ENCODE results near the gene KEL. TPM values are rescaled to one million over a fixed set of nuclear protein-coding genes. Genes with fewer than 3 reads are reported as not detected.

KEL gene
- total RNA-seq, 2 experiments from 2014 or later: 1.0 to 1.1 TPM

GRCh38 chr7:142918901-142919300, 43.3 kb downstream of the KEL start:
- ChIA-PET POLR2A (no interaction called here), CTCF (no interaction called here)
- H3K9me3 Mint-ChIP-seq (ENCODE audit: insufficient read depth): no peaks in the 10 kb centered on the region
- H3K27me3 Mint-ChIP-seq (ENCODE audit: low read depth): peaks cover 14% of the 10 kb centered on the region
- H3K27ac Mint-ChIP-seq: no peak overlapping the region
- no peaks in the 10 kb centered on the region for H3K4me1 Mint-ChIP-seq (ENCODE audit: low read depth)
- H3K36me3 Mint-ChIP-seq (ENCODE audit: low read depth): no peaks in the 10 kb centered on the region
- ATAC-seq (no peak), DNase-seq (no peak)
- H3K4me3 Mint-ChIP-seq: no peak overlapping the region

- Mint-ChIP-seq H3K27me3 (ENCODE audit: low read depth) (peaks cover 13% of the 10 kb centered on the region), H3K36me3 (ENCODE audit: low read depth) (no peaks in the 10 kb centered on the region), H3K27ac (no peak overlapping the region), H3K4me3 (no peak overlapping the region), H3K9me3 (ENCODE audit: insufficient read depth) (no peaks in the 10 kb centered on the region), H3K4me1 (ENCODE audit: low read depth) (no peaks in the 10 kb centered on the region)
- DNase-seq: no peak
- CTCF ChIA-PET: no interaction called here
- POLR2A ChIA-PET: no interaction called here
- no peak for ATAC-seq
Observed at GRCh38 chr7:142917447-142917846, 44.7 kb downstream of the KEL start.

GRCh38 chr7:142916508-142916907, 45.7 kb downstream of the KEL start:
- POLR2A ChIA-PET: no interaction called here
- Mint-ChIP-seq H3K27me3 (ENCODE audit: low read depth) (peaks cover 14% of the 10 kb centered on the region), H3K4me3 (no peak overlapping the region), H3K9me3 (ENCODE audit: insufficient read depth) (no peaks in the 10 kb centered on the region), H3K4me1 (ENCODE audit: low read depth) (no peaks in the 10 kb centered on the region), H3K27ac (no peak overlapping the region), H3K36me3 (ENCODE audit: low read depth) (no peaks in the 10 kb centered on the region)
- CTCF ChIA-PET: interaction anchor here (1.0 to 1.1 kb wide), 2 partner anchors 9 to 36 kb away, joined by 3 to 4 read pairs; no protein-coding TSS in a partner anchor
- ATAC-seq: no peak
- DNase-seq: no peak

- ChIA-PET POLR2A (no interaction called here), CTCF (interaction anchor here (0.9 kb wide), 1 partner anchor 55 kb away, joined by 3 read pairs; no protein-coding TSS in a partner anchor)
- ATAC-seq (no peak), DNase-seq (no peak)
- H3K4me3 Mint-ChIP-seq: no peak overlapping the region
- H3K27me3 Mint-ChIP-seq (ENCODE audit: low read depth): peaks cover 18% of the 10 kb centered on the region
- no peak overlapping the region for H3K27ac Mint-ChIP-seq
- H3K9me3 Mint-ChIP-seq (ENCODE audit: insufficient read depth): no peaks in the 10 kb centered on the region
- H3K36me3 Mint-ChIP-seq (ENCODE audit: low read depth): no peaks in the 10 kb centered on the region
- H3K4me1 Mint-ChIP-seq (ENCODE audit: low read depth): no peaks in the 10 kb centered on the region
Observed at GRCh38 chr7:142915315-142915714, 46.8 kb downstream of the KEL start.

- H3K4me3 Mint-ChIP-seq: no peak overlapping the region
- peaks cover 20% of the 10 kb centered on the region for H3K27me3 Mint-ChIP-seq (ENCODE audit: low read depth)
- DNase-seq: no peak
- ChIA-PET POLR2A (no interaction called here), CTCF (interaction anchor here (1.5 kb wide), 1 partner anchor 41 kb away, joined by 3 read pairs; no protein-coding TSS in a partner anchor)
- H3K4me1 Mint-ChIP-seq (ENCODE audit: low read depth): no peaks in the 10 kb centered on the region
- ATAC-seq: no peak
- no peaks in the 10 kb centered on the region for H3K9me3 Mint-ChIP-seq (ENCODE audit: insufficient read depth)
- no peaks in the 10 kb centered on the region for H3K36me3 Mint-ChIP-seq (ENCODE audit: low read depth)
- no peak overlapping the region for H3K27ac Mint-ChIP-seq
Observed at GRCh38 chr7:142914121-142914520, 48.0 kb downstream of the KEL start.

GRCh38 chr7:142913566-142913965, 48.6 kb downstream of the KEL start:
- ATAC-seq: no peak
- no peaks in the 10 kb centered on the region for H3K4me1 Mint-ChIP-seq (ENCODE audit: low read depth)
- ChIA-PET POLR2A (no interaction called here), CTCF (interaction anchor here (1.5 kb wide), 1 partner anchor 41 kb away, joined by 3 read pairs; no protein-coding TSS in a partner anchor)
- no peak overlapping the region for H3K4me3 Mint-ChIP-seq
- H3K27ac Mint-ChIP-seq: no peak overlapping the region
- H3K27me3 Mint-ChIP-seq (ENCODE audit: low read depth): peaks cover 17% of the 10 kb centered on the region
- no peaks in the 10 kb centered on the region for H3K9me3 Mint-ChIP-seq (ENCODE audit: insufficient read depth)
- no peaks in the 10 kb centered on the region for H3K36me3 Mint-ChIP-seq (ENCODE audit: low read depth)
- DNase-seq: no peak

- ChIA-PET POLR2A (no interaction called here), CTCF (interaction anchor here (1.5 kb wide), 1 partner anchor 40 kb away, joined by 3 read pairs; no protein-coding TSS in a partner anchor)
- DNase-seq (no peak), ATAC-seq (no peak)
- Mint-ChIP-seq H3K36me3 (ENCODE audit: low read depth) (no peaks in the 10 kb centered on the region), H3K27ac (no peak overlapping the region), H3K9me3 (ENCODE audit: insufficient read depth) (no peaks in the 10 kb centered on the region), H3K27me3 (ENCODE audit: low read depth) (peaks cover 12% of the 10 kb centered on the region), H3K4me1 (ENCODE audit: low read depth) (no peaks in the 10 kb centered on the region), H3K4me3 (no peak overlapping the region)
Observed at GRCh38 chr7:142913051-142913450, 49.1 kb downstream of the KEL start.

GRCh38 chr7:142910481-142910880, 51.7 kb downstream of the KEL start:
- H3K4me3 Mint-ChIP-seq: no peak overlapping the region
- ATAC-seq (no peak), DNase-seq (no peak)
- no peaks in the 10 kb centered on the region for H3K4me1 Mint-ChIP-seq (ENCODE audit: low read depth)
- POLR2A ChIA-PET: no interaction called here
- no peak overlapping the region for H3K27ac Mint-ChIP-seq
- no peaks in the 10 kb centered on the region for H3K9me3 Mint-ChIP-seq (ENCODE audit: insufficient read depth)
- H3K36me3 Mint-ChIP-seq (ENCODE audit: low read depth): no peaks in the 10 kb centered on the region
- peaks cover 16% of the 10 kb centered on the region for H3K27me3 Mint-ChIP-seq (ENCODE audit: low read depth)
- CTCF ChIA-PET: interaction anchor here (0.9 to 1.1 kb wide), 3 partner anchors 92 to 305 kb away, joined by 3 to 4 read pairs (median 3); no protein-coding TSS in a partner anchor

- ATAC-seq: no peak
- POLR2A ChIA-PET: no interaction called here
- Mint-ChIP-seq H3K27ac (no peak overlapping the region), H3K4me1 (ENCODE audit: low read depth) (no peaks in the 10 kb centered on the region), H3K27me3 (ENCODE audit: low read depth) (peaks cover 16% of the 10 kb centered on the region), H3K9me3 (ENCODE audit: insufficient read depth) (no peaks in the 10 kb centered on the region), H3K4me3 (no peak overlapping the region), H3K36me3 (ENCODE audit: low read depth) (no peaks in the 10 kb centered on the region)
- CTCF ChIA-PET: interaction anchor here (0.8 to 1.1 kb wide), 4 partner anchors 30 to 305 kb away, joined by 3 to 4 read pairs (median 3); no protein-coding TSS in a partner anchor
- no peak for DNase-seq
Observed at GRCh38 chr7:142910031-142910433, 52.1 kb downstream of the KEL start.

- H3K36me3 Mint-ChIP-seq (ENCODE audit: low read depth): no peaks in the 10 kb centered on the region
- ChIA-PET POLR2A (interaction anchor here (0.8 kb wide), 1 partner anchor 22 kb away, joined by 3 read pairs; no protein-coding TSS in a partner anchor), CTCF (interaction anchor here (0.8 to 1.1 kb wide), 4 partner anchors 29 to 306 kb away, joined by 3 to 4 read pairs (median 3); no protein-coding TSS in a partner anchor)
- H3K4me3 Mint-ChIP-seq: no peak overlapping the region
- no peak for DNase-seq
- H3K9me3 Mint-ChIP-seq (ENCODE audit: insufficient read depth): no peaks in the 10 kb centered on the region
- no peak for ATAC-seq
- H3K27me3 Mint-ChIP-seq (ENCODE audit: low read depth): peaks cover 16% of the 10 kb centered on the region
- H3K4me1 Mint-ChIP-seq (ENCODE audit: low read depth): no peaks in the 10 kb centered on the region
- no peak overlapping the region for H3K27ac Mint-ChIP-seq
Observed at GRCh38 chr7:142908921-142909890, 53.0 kb downstream of the KEL start.

- POLR2A ChIA-PET: no interaction called here
- Mint-ChIP-seq H3K36me3 (ENCODE audit: low read depth) (no peaks in the 10 kb centered on the region), H3K4me1 (ENCODE audit: low read depth) (no peaks in the 10 kb centered on the region), H3K9me3 (ENCODE audit: insufficient read depth) (no peaks in the 10 kb centered on the region), H3K4me3 (no peak overlapping the region), H3K27ac (no peak overlapping the region), H3K27me3 (ENCODE audit: low read depth) (peaks cover 14% of the 10 kb centered on the region)
- DNase-seq (no peak), ATAC-seq (no peak)
- CTCF ChIA-PET: no interaction called here
Observed at GRCh38 chr7:142908290-142908689, 53.9 kb downstream of the KEL start.

GRCh38 chr7:142906643-142907042, 55.5 kb downstream of the KEL start:
- H3K36me3 Mint-ChIP-seq (ENCODE audit: low read depth): no peaks in the 10 kb centered on the region
- CTCF ChIA-PET: no interaction called here
- POLR2A ChIA-PET: no interaction called here
- no peaks in the 10 kb centered on the region for H3K9me3 Mint-ChIP-seq (ENCODE audit: insufficient read depth)
- ATAC-seq: no peak
- H3K4me1 Mint-ChIP-seq (ENCODE audit: low read depth): no peaks in the 10 kb centered on the region
- H3K4me3 Mint-ChIP-seq: no peak overlapping the region
- H3K27ac Mint-ChIP-seq: no peak overlapping the region
- no peak for DNase-seq
- peaks cover 23% of the 10 kb centered on the region for H3K27me3 Mint-ChIP-seq (ENCODE audit: low read depth)
